Natural killer cell (primary cell): ENCODE results near the gene PDZD11. TPM values are rescaled to one million over a fixed set of nuclear protein-coding genes. Genes with fewer than 3 reads are reported as not detected.
"Not testable (repeated sequence)": the region's sequence is repeated elsewhere in the genome, so short reads cannot be mapped to it uniquely, and the experiment has no call there.

ENCODE experiments used
- ATAC-seq, 3 donors: fragments of 150-1000 bp in 2 of 3; fragments of 200-7000 bp in 1 of 3; cut with Tn5 transposase; 1 replicate in 1 of 3; 2 replicates in 2 of 3; pipeline ENCODE4 v1.10.0; 2021; ENCODE audit warnings: mild to moderate bottlenecking in 2 of 3, moderate library complexity in 2 of 3
- DNase-seq, 2 donors: peaks; one replicate each; pipeline versions ENCODE4 v3.0.0 to v3.0.0-alpha.2; 2013 to 2021; ENCODE audit warnings: mixed read lengths in 1 of 2
- H3K27ac ChIP-seq: one replicate; pipeline ENCODE4 v1.5.1; 2013; ENCODE audit warnings: mild to moderate bottlenecking, low read length
- H3K27me3 ChIP-seq: one replicate; pipeline ENCODE4 v1.6.1; 2013; ENCODE audit warnings: low read length; ENCODE audit not compliant: control insufficient read depth, insufficient read depth
- H3K36me3 ChIP-seq: one replicate; pipeline ENCODE4 v1.6.1; 2013; ENCODE audit warnings: low read length; ENCODE audit not compliant: control insufficient read depth, insufficient read depth
- H3K4me1 ChIP-seq: one replicate; pipeline ENCODE4 v1.6.1; 2013; ENCODE audit warnings: low read length; ENCODE audit not compliant: control insufficient read depth, insufficient read depth
- H3K4me3 ChIP-seq: one replicate; pipeline ENCODE4 v1.5.1; 2013; ENCODE audit warnings: low read length
- H3K9me3 ChIP-seq: one replicate; pipeline ENCODE4 v1.6.1; 2013; ENCODE audit warnings: low read length; ENCODE audit not compliant: control insufficient read depth, insufficient read depth
- H3K27ac Mint-ChIP-seq, 2 donors: one replicate each; pipeline ENCODE4 v1.8.0; 2022; ENCODE audit warnings: mild to moderate bottlenecking in 2 of 2, mixed read lengths in 2 of 2, moderate library complexity in 1 of 2
- H3K27me3 Mint-ChIP-seq, 2 donors: one replicate each; pipeline ENCODE4 v1.8.0; 2022; ENCODE audit warnings: low read depth in 2 of 2, mixed read lengths in 2 of 2
- H3K36me3 Mint-ChIP-seq: one replicate; pipeline ENCODE4 v1.8.0; 2022; ENCODE audit warnings: mixed read lengths
- H3K4me1 Mint-ChIP-seq, 2 donors: one replicate each; pipeline ENCODE4 v1.8.0; 2022; ENCODE audit warnings: mixed read lengths in 2 of 2
- H3K4me3 Mint-ChIP-seq: one replicate; pipeline ENCODE4 v1.8.0; 2022; ENCODE audit warnings: mild to moderate bottlenecking, moderate library complexity, mixed read lengths
- H3K9me3 Mint-ChIP-seq, 2 donors: one replicate each; pipeline ENCODE4 v1.8.0; 2022; ENCODE audit warnings: mixed read lengths in 2 of 2
- WGBS: methylation state at CpG from one replicate; pipeline ENCODE4 v1.1.7; 2013; ENCODE audit warnings: missing lambda C conversion rate; ENCODE audit not compliant: insufficient coverage; 5-methylcytosine and 5-hydroxymethylcytosine counted together
- intact Hi-C: fragments of 100-400 bp; cut with micrococcal nuclease; formaldehyde crosslinking; loops from one replicate; pipeline ENCODE4 v1.14.2; 2022
- total RNA-seq, 4 donors: library from RNA; stranded (reverse); fragments of 120-200 nt in 1 of 4; gene quantifications; one replicate each; pipeline versions ENCODE4 v1.2.3 to v1.2.4, GENCODE V29; 2013 to 2022
- TF ChIP-seq, protein P1 (sequence below): fragments of 200-600 bp; IDR thresholded peaks from one replicate; pipeline ENCODE4 v1.8.0; 2022; ENCODE audit warnings: antibody characterized with exemption

PDZD11 gene
- total RNA-seq, 3 donors from 2014 or later (not counting 1 experiment from before 2014, with no cell fraction given): 16.7 to 22.3 (median 17.0) TPM

DNA sequence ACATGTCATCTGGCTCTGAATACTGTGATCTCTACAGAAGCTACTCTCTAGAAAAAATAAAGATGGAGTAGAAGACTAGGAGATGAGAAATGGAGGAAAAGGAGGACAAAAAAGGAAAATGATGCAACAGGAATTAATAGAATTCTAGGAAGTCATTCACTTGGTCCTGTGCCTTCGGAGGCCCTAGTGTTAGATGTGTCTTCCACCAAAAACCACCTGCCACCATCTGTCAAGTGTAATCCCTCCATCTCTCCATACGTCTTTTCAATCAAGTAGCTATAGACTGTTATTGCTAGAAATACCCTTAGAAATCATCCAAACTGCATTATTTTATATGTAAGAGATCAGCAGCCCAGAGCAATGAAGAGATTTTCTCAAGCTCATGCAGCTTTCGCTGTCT is 10.6 kb downstream of the PDZD11 start:
- Mint-ChIP-seq H3K27me3 (no peaks in the 10 kb centered on the region), H3K9me3 (no peaks in the 10 kb centered on the region), H3K4me1 (no peaks in the 10 kb centered on the region), H3K36me3 (no peaks in the 10 kb centered on the region), H3K27ac (no peak overlapping the region), H3K4me3 (no peak overlapping the region)
- Histone ChIP-seq H3K36me3 (no peaks in the 10 kb centered on the region), H3K27me3 (no peaks in the 10 kb centered on the region), H3K4me3 (no peak overlapping the region), H3K9me3 (no peaks in the 10 kb centered on the region), H3K27ac (no peak overlapping the region), H3K4me1 (no peaks in the 10 kb centered on the region)
- ATAC-seq (no peak), DNase-seq (no peak)
- TF ChIP-seq, protein P1, sequence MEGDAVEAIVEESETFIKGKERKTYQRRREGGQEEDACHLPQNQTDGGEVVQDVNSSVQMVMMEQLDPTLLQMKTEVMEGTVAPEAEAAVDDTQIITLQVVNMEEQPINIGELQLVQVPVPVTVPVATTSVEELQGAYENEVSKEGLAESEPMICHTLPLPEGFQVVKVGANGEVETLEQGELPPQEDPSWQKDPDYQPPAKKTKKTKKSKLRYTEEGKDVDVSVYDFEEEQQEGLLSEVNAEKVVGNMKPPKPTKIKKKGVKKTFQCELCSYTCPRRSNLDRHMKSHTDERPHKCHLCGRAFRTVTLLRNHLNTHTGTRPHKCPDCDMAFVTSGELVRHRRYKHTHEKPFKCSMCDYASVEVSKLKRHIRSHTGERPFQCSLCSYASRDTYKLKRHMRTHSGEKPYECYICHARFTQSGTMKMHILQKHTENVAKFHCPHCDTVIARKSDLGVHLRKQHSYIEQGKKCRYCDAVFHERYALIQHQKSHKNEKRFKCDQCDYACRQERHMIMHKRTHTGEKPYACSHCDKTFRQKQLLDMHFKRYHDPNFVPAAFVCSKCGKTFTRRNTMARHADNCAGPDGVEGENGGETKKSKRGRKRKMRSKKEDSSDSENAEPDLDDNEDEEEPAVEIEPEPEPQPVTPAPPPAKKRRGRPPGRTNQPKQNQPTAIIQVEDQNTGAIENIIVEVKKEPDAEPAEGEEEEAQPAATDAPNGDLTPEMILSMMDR: no peak
- intact Hi-C loops: no loop called here
- WGBS: no CpG with 5 or more reads among the region's 3 CpGs

DNA sequence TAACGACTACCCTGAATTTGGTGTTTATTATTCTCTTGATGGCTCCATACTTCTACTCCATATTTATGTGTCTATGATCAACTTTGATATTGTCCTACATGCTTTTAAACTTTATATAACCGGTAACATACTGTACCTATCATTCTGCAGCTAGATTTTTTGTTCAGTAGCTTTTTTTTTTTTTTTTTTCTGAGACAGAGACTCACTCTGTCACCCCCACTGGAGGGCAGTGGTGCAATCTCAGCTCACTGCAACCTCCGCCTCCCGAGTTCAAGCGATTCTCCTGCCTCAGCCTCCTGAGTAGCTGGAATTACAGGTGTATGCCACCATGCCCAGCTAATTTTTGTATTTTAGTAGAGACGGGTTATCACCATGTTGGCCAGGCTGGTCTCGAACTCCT is 15.7 kb downstream of the PDZD11 start:
- H3K4me3 ChIP-seq, intact Hi-C loops, H3K27ac ChIP-seq, H3K36me3 Mint-ChIP-seq, H3K9me3 Mint-ChIP-seq, H3K27me3 Mint-ChIP-seq, H3K4me1 ChIP-seq, H3K9me3 ChIP-seq, H3K36me3 ChIP-seq, H3K27me3 ChIP-seq, H3K4me1 Mint-ChIP-seq, H3K4me3 Mint-ChIP-seq, H3K27ac Mint-ChIP-seq, ATAC-seq, DNase-seq: not testable (repeated sequence)
- 93% methylated on average over 7 of the region's 7 CpGs for WGBS

DNA sequence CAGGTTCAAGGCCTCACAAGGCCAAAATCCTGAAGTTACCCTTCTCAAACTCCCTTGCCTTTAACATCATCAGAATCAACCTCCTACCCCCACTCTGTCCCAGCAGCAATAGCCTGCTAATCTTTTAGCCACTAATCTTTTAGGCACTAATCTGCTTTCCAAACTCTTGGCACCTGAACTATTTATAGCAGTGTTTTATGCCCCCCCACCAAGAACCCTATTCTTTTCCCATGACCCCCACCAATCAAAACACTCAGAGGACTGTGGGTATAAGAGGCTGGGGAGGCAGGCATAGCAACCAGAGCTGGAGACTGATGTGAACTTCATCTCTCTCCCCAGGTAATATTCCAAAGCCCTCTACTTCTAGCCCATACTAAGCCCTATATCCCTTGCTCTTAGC is 21.7 kb downstream of the PDZD11 start, which contains the start of gene ARR3:
Gene ARR3 (plus strand): TSS at position 301 of the 400 bp plus-strand sequence. CDS start 1,052 bp downstream, outside the sequence.
- Histone ChIP-seq H3K36me3 (no peaks in the 10 kb centered on the region), H3K27ac (no peak within 1 kb of the TSS), H3K27me3 (no peaks in the 10 kb centered on the region), H3K4me3 (no peak within 1 kb of the TSS), H3K4me1 (no peaks in the 10 kb centered on the region), H3K9me3 (no peaks in the 10 kb centered on the region)
- intact Hi-C loops: no loop called here
- TF ChIP-seq, protein P1: no peak
- Mint-ChIP-seq H3K9me3 (no peaks in the 10 kb centered on the region), H3K36me3 (no peaks in the 10 kb centered on the region), H3K4me1 (no peaks in the 10 kb centered on the region), H3K27ac (no peak within 1 kb of the TSS), H3K27me3 (peaks cover 0 to 9% of the 10 kb centered on the region in 2 donors), H3K4me3 (no peak within 1 kb of the TSS)
- ATAC-seq (no peak), DNase-seq (no peak)

DNA sequence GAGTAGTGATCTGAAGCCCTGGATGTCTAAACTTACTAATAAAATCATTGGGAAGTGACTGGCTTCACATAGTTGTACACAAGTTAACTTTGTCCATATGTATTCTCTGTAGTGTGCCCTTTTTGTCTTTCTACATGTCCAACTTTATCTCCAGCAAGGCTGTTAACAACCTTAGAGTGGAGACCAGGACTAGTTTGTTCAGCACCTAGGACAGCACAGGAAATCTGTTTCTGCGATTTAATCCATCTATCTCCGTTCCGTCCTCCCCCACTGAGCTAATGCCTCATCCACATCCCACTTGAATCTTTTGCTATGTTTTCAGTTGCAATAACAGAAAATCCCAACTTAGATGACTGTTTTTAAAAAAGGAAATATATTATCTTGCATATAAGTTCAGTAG is 24.9 kb downstream of the PDZD11 start:
- no peak overlapping the region for H3K27ac ChIP-seq
- ATAC-seq (no peak), DNase-seq (no peak)
- Mint-ChIP-seq H3K9me3 (no peaks in the 10 kb centered on the region), H3K4me1 (no peaks in the 10 kb centered on the region), H3K27ac (no peak overlapping the region), H3K4me3 (no peak overlapping the region), H3K36me3 (no peaks in the 10 kb centered on the region), H3K27me3 (peaks cover 0 to 9% of the 10 kb centered on the region in 2 donors)
- no peak overlapping the region for H3K4me3 ChIP-seq
- H3K4me1 ChIP-seq: no peaks in the 10 kb centered on the region
- H3K9me3 ChIP-seq: no peaks in the 10 kb centered on the region
- intact Hi-C loops: no loop called here
- TF ChIP-seq, protein P1: no peak
- H3K36me3 ChIP-seq: no peaks in the 10 kb centered on the region
- 95% methylated on average over 3 of the region's 3 CpGs for WGBS
- H3K27me3 ChIP-seq: no peaks in the 10 kb centered on the region
